Activated T-helper 1 cell treated with Interleukin-2 at 50 U/mL for 16 hours (primary cell): ENCODE data around the gene GPATCH8.

Experiments
- DNase-seq: peaks from one replicate; pipeline ENCODE4 v3.0.0-alpha.2; 2020; ENCODE audit warnings: low read depth

GPATCH8 gene

GRCh38 chr17:44354582-44355561 is 148.3 kb downstream of the GPATCH8 start:
- peak; percentile 55 for DNase-seq

GRCh38 chr17:44353672-44354331 is 149.4 kb downstream of the GPATCH8 start:
- DNase-seq = no peak

GRCh38 chr17:44352828-44353671 is 150.2 kb downstream of the GPATCH8 start:
- DNase-seq = no peak

GRCh38 chr17:44351961-44352827 is 151.0 kb downstream of the GPATCH8 start:
- DNase-seq = no peak

GRCh38 chr17:44351464-44351863 is 151.7 kb downstream of the GPATCH8 start:
- DNase-seq = no peak

GRCh38 chr17:44350733-44351226 is 152.4 kb downstream of the GPATCH8 start:
- DNase-seq = peak; percentile 50

- DNase-seq = no peak
These were observed 153.6 kb downstream of the GPATCH8 start for GRCh38 chr17:44349553-44350070.

GRCh38 chr17:44348988-44349364 is 154.2 kb downstream of the GPATCH8 start:
- no peak for DNase-seq

GRCh38 chr17:44348234-44348987 is 154.8 kb downstream of the GPATCH8 start:
- DNase-seq = no peak
